Non-pigmented ciliary epithelial cell (primary cell): Measurements from ENCODE around the gene KLLN.
"Not testable (repeated sequence)": the region's sequence is repeated elsewhere in the genome, so short reads cannot be mapped to it uniquely, and the experiment has no call there.

ENCODE experiments used
- DNase-seq: peaks from one replicate; pipeline ENCODE4 v3.0.0-alpha.2; 2010; ENCODE audit warnings: low read depth

KLLN gene

GRCh38 chr10:87866412-87866974 is 3.2 kb upstream of the KLLN start:
- no peak for DNase-seq

DNA sequence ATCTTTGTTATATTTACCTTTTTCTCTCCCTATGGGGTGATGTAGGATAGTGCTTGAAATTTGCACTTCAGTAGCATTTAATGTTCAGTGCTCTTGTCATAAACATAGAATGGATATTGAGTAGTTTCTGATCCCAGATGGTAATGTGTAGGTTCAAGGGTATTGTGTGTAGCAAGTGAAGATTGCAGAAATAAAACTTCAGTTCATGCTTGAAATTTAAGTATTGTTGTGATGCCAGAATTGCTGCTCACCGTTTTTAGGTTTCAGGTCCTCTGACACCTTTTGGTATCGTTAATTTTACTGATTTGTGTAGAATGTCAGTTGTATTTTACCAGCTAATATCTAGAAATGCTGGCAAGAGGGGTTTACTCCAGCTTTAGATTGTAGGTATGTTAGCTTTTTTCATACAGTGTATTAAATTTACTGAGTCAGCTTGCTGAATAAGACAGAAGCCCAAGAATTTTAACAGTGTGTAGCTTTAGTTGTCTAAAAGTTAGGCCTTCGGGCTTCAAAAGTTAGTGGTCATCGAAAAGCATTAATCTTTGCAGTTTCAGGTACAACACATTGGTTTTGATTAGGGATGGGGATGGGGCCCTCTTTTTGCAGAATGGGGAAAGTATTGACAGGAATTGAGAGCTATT is 2.0 kb upstream of the KLLN start:
- no peak for DNase-seq

GRCh38 chr10:87864496-87865059 is 1.2 kb upstream of the KLLN start:
- no peak for DNase-seq

- not testable (repeated sequence) for DNase-seq
Measured at GRCh38 chr10:87863951-87864495, 690 bp upstream of the KLLN start.

GRCh38 chr10:87862679-87863052 is 667 bp downstream of the KLLN start:
- DNase-seq: no peak

DNA sequence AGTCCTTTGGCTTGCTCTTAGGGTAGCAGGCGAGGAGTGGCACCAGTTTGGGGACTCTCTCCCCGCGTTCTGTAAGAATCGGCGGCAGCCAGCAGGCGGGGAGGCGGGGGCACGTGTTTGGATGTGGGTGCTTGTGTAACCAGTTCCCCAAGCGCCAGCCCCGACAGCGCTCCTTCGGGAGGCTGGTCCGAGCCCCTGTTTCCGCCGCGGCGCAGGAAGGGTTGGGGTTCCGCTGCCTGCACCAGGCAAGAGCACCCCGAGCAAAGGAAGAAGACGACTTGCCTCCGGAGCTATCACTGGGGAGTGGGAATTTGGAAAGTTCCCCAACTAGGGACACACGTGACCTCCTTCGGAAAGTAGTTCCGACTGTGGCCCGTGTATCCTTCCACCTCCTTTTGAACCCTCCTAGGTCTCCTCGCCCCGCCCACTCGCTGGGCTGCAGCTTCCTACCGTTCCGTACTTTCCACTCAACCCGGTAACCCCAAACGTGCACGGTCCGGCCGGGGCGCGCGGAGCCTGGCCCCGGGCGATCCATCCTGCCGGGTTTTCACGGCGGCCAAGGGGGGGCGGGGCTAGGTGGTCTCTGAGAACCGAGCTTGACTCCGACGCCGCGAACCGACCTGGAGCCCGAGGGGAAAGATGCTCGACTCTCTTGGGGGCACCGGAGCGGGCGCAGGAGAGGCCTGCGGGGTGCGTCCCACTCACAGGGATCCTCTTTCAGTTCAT is 1.2 kb downstream of the KLLN start:
- peak; percentile 91 for DNase-seq

DNA sequence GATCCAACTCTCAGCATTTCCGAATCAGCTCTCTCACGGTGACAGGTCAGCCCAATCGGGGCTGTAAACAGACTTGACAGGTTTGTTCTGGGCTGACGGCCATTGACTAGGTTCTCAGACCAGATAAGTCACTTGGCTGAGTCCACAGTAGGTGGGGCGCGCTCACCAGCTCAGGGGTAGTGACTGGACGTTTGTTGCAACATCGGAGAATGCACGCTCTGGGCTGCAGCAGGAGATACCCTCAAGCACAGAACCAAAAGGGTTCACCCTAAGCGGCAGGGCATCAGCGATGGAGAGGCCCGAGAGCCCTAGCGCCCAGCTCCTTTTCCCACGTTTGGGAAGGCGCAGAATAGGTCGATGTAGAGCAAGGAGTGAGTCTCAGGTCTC is 1.8 kb downstream of the KLLN start:
- DNase-seq: no peak

GRCh38 chr10:87860816-87861403 is 2.4 kb downstream of the KLLN start:
- DNase-seq: no peak

DNA sequence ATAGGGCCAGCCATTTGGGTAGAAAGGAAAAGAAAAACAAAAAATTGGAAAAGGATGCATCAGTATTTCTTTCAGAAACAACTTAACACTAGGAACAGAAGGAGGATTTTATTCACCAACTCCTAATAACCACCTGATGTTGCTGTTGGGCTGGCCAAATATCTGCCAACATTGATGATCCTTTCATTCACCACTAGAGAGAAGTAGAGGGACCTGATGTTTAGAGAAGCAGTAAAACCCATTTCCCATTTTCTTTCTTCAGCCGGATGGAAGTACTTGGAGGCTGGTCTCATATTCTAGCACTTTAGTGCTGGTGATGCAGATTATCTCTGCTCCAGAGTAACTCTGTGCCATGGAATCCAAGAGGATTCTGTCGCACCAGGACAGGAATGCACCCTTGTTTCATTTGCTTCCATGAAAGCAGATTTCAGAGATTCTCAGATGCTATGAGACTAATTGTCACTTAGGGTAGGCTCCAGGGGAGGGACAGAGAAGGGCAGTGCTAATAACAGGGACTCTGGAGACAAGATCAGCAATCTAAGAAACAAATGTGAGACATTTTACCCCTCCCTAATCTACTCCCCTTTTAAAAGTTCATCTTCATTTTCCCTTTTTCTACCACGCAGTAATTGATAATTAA is 3.1 kb downstream of the KLLN start:
- DNase-seq: no peak

- not testable (repeated sequence) for DNase-seq
Measured at GRCh38 chr10:87855665-87856064, 7.7 kb downstream of the KLLN start.

GRCh38 chr10:87855247-87855646 is 8.1 kb downstream of the KLLN start:
- not testable (repeated sequence) for DNase-seq

DNA sequence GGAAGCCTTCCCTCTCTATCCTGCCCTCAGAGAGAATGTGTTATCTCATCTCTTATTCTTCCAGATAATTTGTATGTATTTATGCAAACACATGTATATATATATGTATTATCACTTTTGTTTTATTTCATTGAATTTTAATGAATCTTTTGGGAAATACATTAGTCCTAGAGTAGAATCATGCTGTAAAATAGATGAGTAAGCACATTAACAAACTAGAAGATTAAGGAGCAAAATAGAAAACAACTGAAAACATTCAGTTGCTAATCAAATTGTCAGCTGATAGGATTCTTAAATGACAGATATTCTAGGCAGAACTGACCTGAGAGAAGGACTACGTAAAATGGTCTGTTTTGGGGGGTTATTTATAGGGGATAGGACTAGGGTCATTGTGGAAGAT is 11.2 kb downstream of the KLLN start:
- DNase-seq: no peak

- no peak for DNase-seq
Measured at GRCh38 chr10:87850742-87851205, 12.6 kb downstream of the KLLN start.

GRCh38 chr10:87849001-87849400 is 14.3 kb downstream of the KLLN start:
- DNase-seq: no peak

DNA sequence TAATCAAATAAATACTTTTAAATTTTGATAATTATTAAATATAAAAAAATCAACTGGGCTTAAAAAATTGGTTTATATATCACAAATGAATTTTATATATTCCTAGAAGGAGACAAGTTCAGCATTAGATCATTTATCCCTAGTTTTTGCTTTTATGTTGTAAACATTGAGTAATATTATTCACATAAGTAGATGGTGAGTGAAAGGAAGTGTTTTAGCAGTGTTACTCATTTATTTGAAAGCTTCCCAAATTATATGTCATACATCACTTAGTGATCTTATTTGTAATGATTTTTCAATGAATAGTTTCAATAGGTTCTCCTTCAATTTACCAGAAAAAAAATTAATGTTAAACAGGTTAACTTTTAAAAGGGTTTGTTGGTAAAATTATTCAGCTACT is 15.8 kb downstream of the KLLN start:
- no peak for DNase-seq

GRCh38 chr10:87846711-87847110 is 16.6 kb downstream of the KLLN start:
- not testable (repeated sequence) for DNase-seq

DNA sequence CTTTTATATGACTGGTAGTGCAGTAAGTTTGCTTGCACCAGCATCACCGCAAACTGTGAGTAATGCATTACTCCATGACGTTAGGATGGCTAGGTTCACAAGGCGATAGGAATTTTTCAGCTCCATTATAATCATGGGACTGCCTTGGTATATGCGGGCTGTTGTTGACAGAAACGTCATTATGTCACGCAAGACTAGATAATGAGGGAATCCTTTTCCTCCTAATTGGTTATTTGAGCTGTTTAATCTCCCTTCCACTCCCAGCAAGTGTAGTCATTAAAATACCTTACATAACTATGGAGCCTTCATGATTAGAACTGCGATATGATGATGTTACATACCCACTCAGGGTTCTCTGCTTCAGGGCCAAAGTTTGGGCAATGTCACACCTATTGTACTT is 17.3 kb downstream of the KLLN start:
- DNase-seq: peak; percentile 88

DNA sequence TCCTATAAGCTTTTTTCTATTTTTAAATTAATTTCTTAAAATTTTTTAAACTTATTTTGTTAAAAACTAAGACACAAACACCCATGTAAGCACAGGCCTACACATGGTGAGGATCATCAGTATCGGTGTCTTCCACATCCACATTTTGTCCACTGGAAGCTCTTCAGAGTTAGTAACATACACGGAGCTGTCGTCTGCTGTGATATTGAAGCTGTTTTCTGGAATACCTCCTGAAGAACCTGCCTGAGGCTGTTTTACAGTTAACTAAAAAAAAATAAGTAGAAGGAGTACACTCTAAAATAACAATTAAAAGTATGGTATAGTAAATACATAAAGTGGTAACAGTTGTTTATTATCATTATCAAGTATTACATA is 17.7 kb downstream of the KLLN start:
- no peak for DNase-seq

- DNase-seq: no peak
Measured at GRCh38 chr10:87844837-87845623, 18.3 kb downstream of the KLLN start.

DNA sequence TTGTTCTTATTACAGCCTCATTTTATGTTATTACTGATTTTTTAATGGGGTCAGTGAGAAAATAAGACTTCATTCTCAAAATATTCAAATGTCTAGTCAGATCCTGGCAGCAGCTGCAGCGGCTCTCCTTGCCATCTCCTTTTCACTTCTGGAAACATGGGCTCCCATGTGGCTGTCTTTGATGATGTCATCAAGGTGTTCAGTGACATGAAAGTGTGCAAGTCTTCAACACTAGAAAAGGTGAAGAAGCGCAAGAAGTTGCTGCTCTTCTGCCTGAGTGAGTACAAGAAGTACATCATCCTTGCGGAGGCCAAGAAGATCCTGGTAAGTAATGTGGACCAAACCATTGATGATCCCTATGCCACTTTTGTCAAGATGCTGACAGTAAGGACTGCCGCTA is 19.6 kb downstream of the KLLN start:
- no peak for DNase-seq
